Sigmoid colon (tissue), 7 donors: ENCODE results near the gene MOGAT3. TPM values are rescaled to one million over a fixed set of nuclear protein-coding genes. Genes with fewer than 3 reads are reported as not detected.

ENCODE experiments used
- DNase-seq: peaks from one replicate; pipeline ENCODE4 v3.0.0-alpha.2; 2019
- H3K27ac ChIP-seq, 4 donors: fragments of 200-600 bp; sonication (generic); one replicate each; pipeline ENCODE4 v1.5.1; 2016 to 2019; ENCODE audit warnings: mild to moderate bottlenecking in 1 of 4
- H3K27me3 ChIP-seq, 3 donors: fragments of 200-600 bp; sonication (generic); one replicate each; pipeline ENCODE4 v1.5.1; 2019; ENCODE audit warnings: mild to moderate bottlenecking in 1 of 3
- H3K36me3 ChIP-seq, 4 donors: fragments of 200-600 bp; sonication (generic); one replicate each; pipeline ENCODE4 v1.5.1; 2016 to 2019
- H3K4me1 ChIP-seq, 4 donors: fragments of 200-600 bp; sonication (generic); one replicate each; pipeline ENCODE4 v1.5.1; 2017 to 2019
- H3K4me3 ChIP-seq, 4 donors: fragments of 200-600 bp; sonication (generic); one replicate each; pipeline ENCODE4 v1.5.1; 2017 to 2019; ENCODE audit warnings: mild to moderate bottlenecking in 2 of 4, moderate library complexity in 1 of 4
- H3K9me3 ChIP-seq, 4 donors: fragments of 200-600 bp in 3 of 4; sonication (generic) in 3 of 4; one replicate each; pipeline versions ENCODE4 v1.5.1 to v1.6.1; 2013 to 2019
- CTCF ChIP-seq, 4 experiments: fragments of 450-650 bp in 3 of 4; fragments of 200-600 bp in 1 of 4; IDR thresholded peaks; one replicate each; pipeline ENCODE4 v1.5.1; 2016 to 2019; ENCODE audit warnings: antibody characterized with exemption in 4 of 4, mild to moderate bottlenecking in 3 of 4, moderate library complexity in 2 of 4
- EP300 ChIP-seq, 4 donors: sonication (generic); formaldehyde crosslinking; IDR thresholded peaks; one replicate each; pipeline ENCODE4 v1.6.1; 2017; ENCODE audit warnings: antibody characterized with exemption in 4 of 4
- POLR2A ChIP-seq, 2 donors: fragments of 450-650 bp; IDR thresholded peaks; one replicate each; pipeline ENCODE4 v1.6.1; 2016; ENCODE audit warnings: antibody characterized with exemption in 2 of 2, mild to moderate bottlenecking in 2 of 2, moderate library complexity in 2 of 2
- POLR2AphosphoS5 ChIP-seq, 4 donors: sonication (generic); formaldehyde crosslinking; IDR thresholded peaks; one replicate each; pipeline ENCODE4 v1.6.1; 2017; ENCODE audit warnings: antibody characterized with exemption in 4 of 4
- WGBS, 2 donors: extraction: QIAGEN DNeasy Blood & Tissue Kit; methylation state at CpG; one replicate each; pipeline ENCODE4 v1.1.7; 2013; 5-methylcytosine and 5-hydroxymethylcytosine counted together
- intact Hi-C: fragments of 100-400 bp; cut with DNase I; formaldehyde crosslinking; loops from one replicate; pipeline ENCODE4 v1.15.1; 2023
- polyA plus RNA-seq, 3 donors: library from polyadenylated mRNA; stranded (reverse); fragments of 200-250 nt; gene quantifications; one replicate each; pipeline ENCODE4 v1.2.3, GENCODE V29; 2013
- total RNA-seq, 4 donors: library from RNA; depleted of rRNA; stranded (reverse); fragments of >200 nt; gene quantifications; one replicate each; pipeline ENCODE4 v1.1.0, GENCODE V29; 2016
- donor health status: healthy with polysubstance abuse.
- donor health status: Bipolar disorder and iron deficiency.
- donor health status: healthy.

The MOGAT3 gene
- total and polyA plus RNA-seq, 7 donors = 3.6 to 27.2 (median 3.7) TPM; not detected in 4

GRCh38 chr7:101237206-101238067 is 36.6 kb upstream of the MOGAT3 start, which contains the start of gene CLDN15:
CLDN15 (minus strand) TSS chr7:101237802; CDS start chr7:101237581, 221 bp downstream.
- peaks cover 0 to 31% (median 21%) of the 10 kb centered on the region in 4 donors for H3K4me1 ChIP-seq
- TF ChIP-seq POLR2AphosphoS5 (IDR thresholded peaks at IDR 0.05) = peak; percentile 8 to 36 (median 26)
- no peak for TF ChIP-seq EP300 (IDR thresholded peaks at IDR 0.05)
- peaks cover 19 to 46% (median 27%) of the 10 kb centered on the region in 4 donors for H3K36me3 ChIP-seq

GRCh38 chr7:101236292-101236835 is 35.5 kb upstream of the MOGAT3 start:
- TF ChIP-seq EP300 (IDR thresholded peaks at IDR 0.05) (no peak), POLR2AphosphoS5 (IDR thresholded peaks at IDR 0.05) (no peak), POLR2A (IDR thresholded peaks at IDR 0.05) (no peak), CTCF (IDR thresholded peaks at IDR 0.05) (no peak)
- H3K9me3 ChIP-seq = no peaks in the 10 kb centered on the region
- H3K27ac ChIP-seq = peak overlapping the region in 1 of 4 donors; percentile 68
- H3K36me3 ChIP-seq = peaks cover 19 to 46% (median 27%) of the 10 kb centered on the region in 4 donors
- no peak for DNase-seq
- no peak overlapping the region for H3K4me3 ChIP-seq
- peaks cover 0 to 32% (median 27%) of the 10 kb centered on the region in 4 donors for H3K4me1 ChIP-seq
- WGBS, 2 donors = 15 to 54% methylated on average over 21 of the region's 21 CpGs
- peaks cover 0 to 11% (median 0%) of the 10 kb centered on the region in 3 donors for H3K27me3 ChIP-seq
- intact Hi-C loops = no loop called here

More at GRCh38 chr7:101237206-101238067, 36.6 kb upstream of the MOGAT3 start, which contains the start of gene CLDN15:
- intact Hi-C loops = no loop called here
- Histone ChIP-seq H3K27me3 (peaks cover 0 to 2% (median 0%) of the 10 kb centered on the region in 3 donors), H3K4me3 (peak within 1 kb of the TSS in 2 of 4 donors; percentile 8 to 25), H3K9me3 (no peaks in the 10 kb centered on the region), H3K27ac (peak within 1 kb of the TSS; percentile 64 to 79 (median 70))
- peak; percentile 92 for DNase-seq
- WGBS, 2 donors = 10 to 35% methylated on average over 31 of the region's 31 CpGs

- Histone ChIP-seq H3K36me3 (peaks cover 15 to 39% (median 22%) of the 10 kb centered on the region in 4 donors), H3K4me1 (peaks cover 0 to 32% (median 27%) of the 10 kb centered on the region in 4 donors), H3K4me3 (no peak overlapping the region), H3K27ac (no peak overlapping the region), H3K27me3 (peaks cover 0 to 11% (median 0%) of the 10 kb centered on the region in 3 donors), H3K9me3 (no peaks in the 10 kb centered on the region)
- intact Hi-C loops = no loop called here
- 21 to 57% methylated on average over 9 of the region's 9 CpGs for WGBS, 2 donors
- no peak for TF ChIP-seq CTCF (IDR thresholded peaks at IDR 0.05)
- no peak for TF ChIP-seq EP300 (IDR thresholded peaks at IDR 0.05)
- TF ChIP-seq POLR2A (IDR thresholded peaks at IDR 0.05) = no peak
- no peak for TF ChIP-seq POLR2AphosphoS5 (IDR thresholded peaks at IDR 0.05)
- DNase-seq = no peak
Measured at GRCh38 chr7:101235522-101235921, 34.7 kb upstream of the MOGAT3 start.

- Histone ChIP-seq H3K36me3 (peaks cover 10 to 34% (median 17%) of the 10 kb centered on the region in 4 donors), H3K27me3 (peaks cover 0 to 11% (median 0%) of the 10 kb centered on the region in 3 donors), H3K27ac (no peak overlapping the region), H3K4me1 (peaks cover 0 to 32% (median 27%) of the 10 kb centered on the region in 4 donors), H3K4me3 (no peak overlapping the region), H3K9me3 (no peaks in the 10 kb centered on the region)
- TF ChIP-seq CTCF (IDR thresholded peaks at IDR 0.05) = no peak
- TF ChIP-seq EP300 (IDR thresholded peaks at IDR 0.05) = no peak
- no peak for TF ChIP-seq POLR2AphosphoS5 (IDR thresholded peaks at IDR 0.05)
- TF ChIP-seq POLR2A (IDR thresholded peaks at IDR 0.05) = no peak
- intact Hi-C loops = no loop called here
- 21 to 69% methylated on average over 11 of the region's 11 CpGs for WGBS, 2 donors
- DNase-seq = no peak
Measured at GRCh38 chr7:101235050-101235449, 34.2 kb upstream of the MOGAT3 start.

- intact Hi-C loops = no loop called here
- peaks cover 0 to 32% (median 27%) of the 10 kb centered on the region in 4 donors for H3K4me1 ChIP-seq
Measured at GRCh38 chr7:101234636-101235035, 33.8 kb upstream of the MOGAT3 start.

More at GRCh38 chr7:101234636-101235035, 33.8 kb upstream of the MOGAT3 start:
- Histone ChIP-seq H3K4me3 (no peak overlapping the region), H3K27ac (no peak overlapping the region), H3K9me3 (no peaks in the 10 kb centered on the region), H3K27me3 (peaks cover 0 to 11% (median 0%) of the 10 kb centered on the region in 3 donors), H3K36me3 (peaks cover 8 to 32% (median 13%) of the 10 kb centered on the region in 4 donors)
- 34 to 81% methylated on average over 5 of the region's 5 CpGs for WGBS, 2 donors
- DNase-seq = no peak
- TF ChIP-seq POLR2A (IDR thresholded peaks at IDR 0.05) (no peak), CTCF (IDR thresholded peaks at IDR 0.05) (no peak), EP300 (IDR thresholded peaks at IDR 0.05) (no peak), POLR2AphosphoS5 (IDR thresholded peaks at IDR 0.05) (no peak)
